Loucy (cell line): ENCODE measurements around the gene CASD1.
A peak's percentile ranks its signal among the peaks of the same experiment; 100 is the strongest.

Source experiments
- H2AFZ ChIP-seq: fragments of 200-600 bp; sonication (generic); 2 replicates; pipeline ENCODE4 v1.6.0; 2016; ENCODE audit warnings: antibody characterized with exemption, mild to moderate bottlenecking, low read length, moderate library complexity
- H3F3A ChIP-seq: fragments of 200-600 bp; 2 replicates; pipeline ENCODE4 v1.6.0; 2016; ENCODE audit warnings: antibody characterized with exemption, low read depth, mild to moderate bottlenecking
- H3K27me3 ChIP-seq: fragments of 200-600 bp; sonication (generic); 2 replicates; pipeline ENCODE4 v1.6.1; 2014; ENCODE audit warnings: low read length, mild to moderate bottlenecking; ENCODE audit not compliant: insufficient read depth, poor library complexity, severe bottlenecking
- H3K36me3 ChIP-seq: fragments of 200-600 bp; sonication (generic); 2 replicates; pipeline ENCODE4 v1.6.1; 2016; ENCODE audit warnings: low read length; ENCODE audit not compliant: insufficient read depth
- H3K4me1 ChIP-seq: fragments of 200-600 bp; sonication (generic); 2 replicates; pipeline ENCODE4 v1.5.1; 2014; ENCODE audit warnings: low read length, mild to moderate bottlenecking; ENCODE audit not compliant: insufficient read depth, poor library complexity, severe bottlenecking
- H3K4me2 ChIP-seq: fragments of 200-600 bp; sonication (generic); 2 replicates; pipeline ENCODE4 v1.6.0; 2014; ENCODE audit warnings: antibody characterized with exemption, low read length, low read depth, mild to moderate bottlenecking; ENCODE audit not compliant: poor library complexity, severe bottlenecking
- H3K4me3 ChIP-seq: fragments of 200-600 bp; sonication (generic); 2 replicates; pipeline ENCODE4 v1.5.1; 2014; ENCODE audit warnings: low read length, mild to moderate bottlenecking, mixed read lengths; ENCODE audit not compliant: poor library complexity, severe bottlenecking
- H3K79me2 ChIP-seq: fragments of 200-600 bp; sonication (generic); 2 replicates; pipeline ENCODE4 v1.6.1; 2014; ENCODE audit warnings: low read length; ENCODE audit not compliant: insufficient read depth
- H3K9ac ChIP-seq: fragments of 200-600 bp; sonication (generic); 2 replicates; pipeline ENCODE4 v1.6.0; 2014; ENCODE audit warnings: mild to moderate bottlenecking, low read depth, low read length, moderate library complexity; ENCODE audit not compliant: poor library complexity, severe bottlenecking
- H3K9me2 ChIP-seq: fragments of 200-600 bp; sonication (generic); replicated peaks from 2 replicates; pipeline ENCODE4 v1.6.1; 2016; ENCODE audit warnings: low read depth, low read length, mixed read lengths
- H3K9me3 ChIP-seq: fragments of 200-600 bp; sonication (generic); 2 replicates; pipeline ENCODE4 v1.6.1; 2014; ENCODE audit warnings: mild to moderate bottlenecking, antibody characterized with exemption, low read length, low read depth; ENCODE audit not compliant: insufficient read depth
- H4K20me1 ChIP-seq: fragments of 200-600 bp; sonication (generic); 2 replicates; pipeline ENCODE4 v1.6.0; 2014; ENCODE audit warnings: antibody characterized with exemption, low read length, mild to moderate bottlenecking; ENCODE audit not compliant: insufficient read depth, poor library complexity, severe bottlenecking
- CTCF ChIP-seq: fragments of 200-600 bp; sonication (generic); conservative IDR thresholded peaks from 2 replicates; pipeline ENCODE4 v1.5.1; 2014; ENCODE audit warnings: mild to moderate bottlenecking, antibody characterized with exemption, low read length
- EZH2phosphoT487 ChIP-seq: fragments of 200-600 bp; IDR thresholded peaks from 2 replicates; pipeline ENCODE4 v1.6.1; 2018; ENCODE audit warnings: antibody characterized with exemption, mild to moderate bottlenecking, moderate library complexity, borderline replicate concordance

CASD1 gene

DNA sequence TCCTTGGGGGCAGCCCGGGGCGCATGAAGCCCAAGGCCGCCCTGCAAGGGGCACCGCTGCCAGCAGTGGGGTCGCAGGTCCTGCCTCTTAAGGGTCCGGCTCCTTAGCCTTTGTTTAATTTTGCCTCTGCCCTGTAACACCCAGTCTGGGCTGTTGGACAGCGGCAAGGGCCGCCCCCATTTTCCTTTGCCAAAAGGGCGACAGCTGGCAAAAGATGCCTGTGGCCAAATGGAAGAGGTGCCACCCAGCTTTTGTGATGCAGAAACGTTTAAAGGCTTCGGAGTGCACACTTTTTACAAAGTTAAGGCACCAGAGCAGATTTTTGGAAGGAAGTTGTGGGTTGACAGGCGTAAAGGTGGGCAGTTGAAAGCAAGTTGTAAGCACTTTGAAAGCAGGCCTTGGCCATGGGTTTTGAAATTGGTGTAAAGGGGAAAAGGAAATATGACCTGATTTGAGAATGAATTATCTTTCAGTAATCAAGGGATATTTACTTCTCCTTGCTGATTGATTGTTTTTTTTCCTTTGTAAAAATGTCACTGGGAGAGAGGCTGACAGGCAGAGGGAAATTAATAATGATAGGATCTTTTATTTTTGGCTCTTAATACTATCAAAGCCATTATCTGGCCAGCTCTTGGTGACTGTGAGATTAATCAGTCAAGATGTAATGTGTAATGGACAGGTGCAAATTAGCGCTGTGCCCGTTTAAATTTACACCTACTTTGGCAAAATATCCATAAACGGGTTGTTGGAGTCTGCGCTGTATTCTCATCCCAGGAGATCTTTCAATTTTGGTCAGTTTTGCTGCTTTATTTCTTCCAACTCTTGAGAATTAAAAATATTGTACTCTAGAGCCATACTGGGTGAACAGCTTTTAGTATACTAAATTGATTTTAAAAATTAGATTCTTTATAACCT, 1.2 kb downstream of the CASD1 start:
- H2AFZ ChIP-seq: peak overlapping the region; percentile 81
- H3K4me2 ChIP-seq: peak overlapping the region; percentile 82
- no peaks in the 10 kb centered on the region for H3K36me3 ChIP-seq
- H3F3A ChIP-seq: no peaks in the 10 kb centered on the region
- H3K4me1 ChIP-seq: peaks cover 41% of the 10 kb centered on the region
- H3K4me3 ChIP-seq: peak overlapping the region; percentile 79
- no peak for TF ChIP-seq CTCF
- no peak for TF ChIP-seq EZH2phosphoT487
- peak overlapping the region; percentile 87 for H3K9ac ChIP-seq
- peaks cover 67% of the 10 kb centered on the region for H3K79me2 ChIP-seq
- H3K9me3 ChIP-seq: no peaks in the 10 kb centered on the region
- H4K20me1 ChIP-seq: peaks cover 51% of the 10 kb centered on the region
- H3K9me2 ChIP-seq: no peaks in the 10 kb centered on the region
- H3K27me3 ChIP-seq: no peaks in the 10 kb centered on the region

- peak overlapping the region; percentile 87 for H3K9ac ChIP-seq
- H3K4me3 ChIP-seq: peak overlapping the region; percentile 79
- peaks cover 48% of the 10 kb centered on the region for H3K4me1 ChIP-seq
- peaks cover 59% of the 10 kb centered on the region for H4K20me1 ChIP-seq
- no peaks in the 10 kb centered on the region for H3K36me3 ChIP-seq
- peak overlapping the region; percentile 82 for H3K4me2 ChIP-seq
- H3K9me2 ChIP-seq: no peaks in the 10 kb centered on the region
- H2AFZ ChIP-seq: no peak overlapping the region
- H3K27me3 ChIP-seq: no peaks in the 10 kb centered on the region
- H3K9me3 ChIP-seq: no peaks in the 10 kb centered on the region
- no peaks in the 10 kb centered on the region for H3F3A ChIP-seq
- TF ChIP-seq EZH2phosphoT487 (no peak), CTCF (no peak)
- peaks cover 76% of the 10 kb centered on the region for H3K79me2 ChIP-seq
Measured at GRCh38 chr7:94511718-94512117, 2.1 kb downstream of the CASD1 start.

- H3K27me3 ChIP-seq: no peaks in the 10 kb centered on the region
- peaks cover 4% of the 10 kb centered on the region; the same call in 1 of the 2 replicates for H3K36me3 ChIP-seq
- peaks cover 70% of the 10 kb centered on the region for H4K20me1 ChIP-seq
- peak overlapping the region; percentile 87 for H3K9ac ChIP-seq
- no peaks in the 10 kb centered on the region for H3K9me2 ChIP-seq
- peaks cover 56% of the 10 kb centered on the region for H3K4me1 ChIP-seq
- no peak for TF ChIP-seq CTCF
- TF ChIP-seq EZH2phosphoT487: no peak
- H3K9me3 ChIP-seq: no peaks in the 10 kb centered on the region
- peak overlapping the region; percentile 82 for H3K4me2 ChIP-seq
- no peak overlapping the region for H2AFZ ChIP-seq
- peaks cover 88% of the 10 kb centered on the region for H3K79me2 ChIP-seq
- peak overlapping the region; percentile 79 for H3K4me3 ChIP-seq
- no peaks in the 10 kb centered on the region for H3F3A ChIP-seq
Measured at GRCh38 chr7:94512735-94513564, 3.3 kb downstream of the CASD1 start.
